ENCODE data around the gene TNFRSF6B. TPM values are rescaled to one million over a fixed set of nuclear protein-coding genes. Genes with fewer than 3 reads are reported as not detected.

The TNFRSF6B gene
- total RNA-seq, 1 experiment from 2014 or later: not detected

DNA sequence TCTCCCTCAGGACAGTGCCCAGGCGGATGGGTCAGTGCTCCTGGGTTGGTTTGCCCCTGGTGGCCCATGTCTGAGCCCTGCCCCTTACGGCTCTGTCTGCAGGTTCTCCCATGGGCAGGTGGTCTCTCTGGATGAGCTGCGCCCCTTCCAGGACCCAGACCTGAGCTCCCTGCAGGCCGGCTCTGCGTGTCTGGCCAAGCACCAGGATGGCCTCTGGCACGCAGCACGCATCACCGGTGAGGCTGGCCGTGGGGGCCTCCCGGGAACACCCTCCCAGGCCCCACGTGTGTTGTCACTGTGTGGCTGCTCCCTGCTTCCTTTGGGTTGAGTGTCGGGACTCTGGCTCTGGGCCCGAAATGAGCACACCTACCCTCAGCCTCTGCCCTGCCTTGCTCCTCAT is 36.7 kb downstream of the TNFRSF6B start:
- TF ChIP-seq POLR2AphosphoS5 (IDR thresholded peaks at IDR 0.05; ENCODE audit: low read depth, low read length) (no peak), TCF7L2 (IDR thresholded peaks at IDR 0.05; ENCODE audit: low read depth, low read length) (no peak), SIN3A (IDR thresholded peaks at IDR 0.05; ENCODE audit: borderline replicate concordance, insufficient read depth, low read depth, low read length) (no peak)
- TF ChIP-seq, protein P1, sequence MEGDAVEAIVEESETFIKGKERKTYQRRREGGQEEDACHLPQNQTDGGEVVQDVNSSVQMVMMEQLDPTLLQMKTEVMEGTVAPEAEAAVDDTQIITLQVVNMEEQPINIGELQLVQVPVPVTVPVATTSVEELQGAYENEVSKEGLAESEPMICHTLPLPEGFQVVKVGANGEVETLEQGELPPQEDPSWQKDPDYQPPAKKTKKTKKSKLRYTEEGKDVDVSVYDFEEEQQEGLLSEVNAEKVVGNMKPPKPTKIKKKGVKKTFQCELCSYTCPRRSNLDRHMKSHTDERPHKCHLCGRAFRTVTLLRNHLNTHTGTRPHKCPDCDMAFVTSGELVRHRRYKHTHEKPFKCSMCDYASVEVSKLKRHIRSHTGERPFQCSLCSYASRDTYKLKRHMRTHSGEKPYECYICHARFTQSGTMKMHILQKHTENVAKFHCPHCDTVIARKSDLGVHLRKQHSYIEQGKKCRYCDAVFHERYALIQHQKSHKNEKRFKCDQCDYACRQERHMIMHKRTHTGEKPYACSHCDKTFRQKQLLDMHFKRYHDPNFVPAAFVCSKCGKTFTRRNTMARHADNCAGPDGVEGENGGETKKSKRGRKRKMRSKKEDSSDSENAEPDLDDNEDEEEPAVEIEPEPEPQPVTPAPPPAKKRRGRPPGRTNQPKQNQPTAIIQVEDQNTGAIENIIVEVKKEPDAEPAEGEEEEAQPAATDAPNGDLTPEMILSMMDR (IDR thresholded peaks at IDR 0.05): no peak
- TF ChIP-seq, protein P2, sequence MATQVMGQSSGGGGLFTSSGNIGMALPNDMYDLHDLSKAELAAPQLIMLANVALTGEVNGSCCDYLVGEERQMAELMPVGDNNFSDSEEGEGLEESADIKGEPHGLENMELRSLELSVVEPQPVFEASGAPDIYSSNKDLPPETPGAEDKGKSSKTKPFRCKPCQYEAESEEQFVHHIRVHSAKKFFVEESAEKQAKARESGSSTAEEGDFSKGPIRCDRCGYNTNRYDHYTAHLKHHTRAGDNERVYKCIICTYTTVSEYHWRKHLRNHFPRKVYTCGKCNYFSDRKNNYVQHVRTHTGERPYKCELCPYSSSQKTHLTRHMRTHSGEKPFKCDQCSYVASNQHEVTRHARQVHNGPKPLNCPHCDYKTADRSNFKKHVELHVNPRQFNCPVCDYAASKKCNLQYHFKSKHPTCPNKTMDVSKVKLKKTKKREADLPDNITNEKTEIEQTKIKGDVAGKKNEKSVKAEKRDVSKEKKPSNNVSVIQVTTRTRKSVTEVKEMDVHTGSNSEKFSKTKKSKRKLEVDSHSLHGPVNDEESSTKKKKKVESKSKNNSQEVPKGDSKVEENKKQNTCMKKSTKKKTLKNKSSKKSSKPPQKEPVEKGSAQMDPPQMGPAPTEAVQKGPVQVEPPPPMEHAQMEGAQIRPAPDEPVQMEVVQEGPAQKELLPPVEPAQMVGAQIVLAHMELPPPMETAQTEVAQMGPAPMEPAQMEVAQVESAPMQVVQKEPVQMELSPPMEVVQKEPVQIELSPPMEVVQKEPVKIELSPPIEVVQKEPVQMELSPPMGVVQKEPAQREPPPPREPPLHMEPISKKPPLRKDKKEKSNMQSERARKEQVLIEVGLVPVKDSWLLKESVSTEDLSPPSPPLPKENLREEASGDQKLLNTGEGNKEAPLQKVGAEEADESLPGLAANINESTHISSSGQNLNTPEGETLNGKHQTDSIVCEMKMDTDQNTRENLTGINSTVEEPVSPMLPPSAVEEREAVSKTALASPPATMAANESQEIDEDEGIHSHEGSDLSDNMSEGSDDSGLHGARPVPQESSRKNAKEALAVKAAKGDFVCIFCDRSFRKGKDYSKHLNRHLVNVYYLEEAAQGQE (IDR thresholded peaks at IDR 0.05; ENCODE audit: insufficient read depth in 1 of 2, low read depth in 2 of 2, low read length in 1 of 2): no peak
- no peaks in the 10 kb centered on the region for H3K9me3 ChIP-seq (ENCODE audit: control insufficient read depth, insufficient read depth, low read depth, low read length)
- no peak overlapping the region for H3K27ac ChIP-seq (ENCODE audit: low read length)
- CTCF ChIA-PET: no interaction called here
- POLR2A ChIA-PET: no interaction called here
- H3K4me3 ChIP-seq (ENCODE audit: low read depth in 2 of 2, low read length in 2 of 2): no peak overlapping the region
- ATAC-seq (no peak), DNase-seq (ENCODE audit: low read depth, low spot score) (no peak)
- 0 out of 2 replicates have a peak, but pooled peaks cover 2% of the 10 kb centered on the region for H3K36me3 ChIP-seq (ENCODE audit: control insufficient read depth, insufficient read depth, low read length)
- in situ Hi-C loops (cut with HindIII; ENCODE audit: low pct_unique_long_range_greater_than_20kb, low sequenced_read_pairs): no loop called here
- BruUV-seq (replicated peaks): no TSS peak
- intact Hi-C loops (cut with micrococcal nuclease; ENCODE audit: unreplicated experiment): no loop called here
- peaks cover 22% of the 10 kb centered on the region for H3K4me1 ChIP-seq (ENCODE audit: control insufficient read depth, insufficient read depth, low read length)
- H3K27me3 ChIP-seq (ENCODE audit: control insufficient read depth, insufficient read depth, low read length): no peaks in the 10 kb centered on the region

DNA sequence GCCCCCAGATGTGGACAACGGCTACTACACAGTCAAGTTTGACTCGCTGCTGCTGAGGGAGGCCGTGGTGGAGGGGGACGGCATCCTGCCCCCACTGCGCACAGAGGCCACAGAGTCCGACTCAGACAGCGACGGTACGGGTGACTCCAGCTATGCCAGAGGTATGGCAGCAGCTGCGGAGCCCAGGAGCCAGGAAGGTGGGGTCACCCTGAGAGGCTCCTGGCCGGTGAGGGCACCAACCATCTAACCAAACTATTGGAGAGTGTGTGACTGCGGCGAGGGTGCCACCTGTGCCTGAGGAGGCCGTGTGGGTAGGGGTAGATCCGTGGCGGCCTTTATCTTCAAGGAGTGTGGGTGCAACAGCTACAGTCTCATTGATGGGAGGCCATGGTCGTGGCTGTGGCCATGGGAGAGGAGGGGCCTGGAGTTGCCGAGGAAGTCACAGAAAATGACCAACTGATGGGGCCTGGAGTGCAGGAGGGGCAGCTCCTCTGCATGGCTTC is 37.2 kb downstream of the TNFRSF6B start:
- Histone ChIP-seq H3K27ac (ENCODE audit: low read length) (no peak overlapping the region), H3K9me3 (ENCODE audit: control insufficient read depth, insufficient read depth, low read depth, low read length) (no peaks in the 10 kb centered on the region), H3K27me3 (ENCODE audit: control insufficient read depth, insufficient read depth, low read length) (no peaks in the 10 kb centered on the region), H3K4me3 (ENCODE audit: low read depth in 2 of 2, low read length in 2 of 2) (no peak overlapping the region), H3K4me1 (ENCODE audit: control insufficient read depth, insufficient read depth, low read length) (peaks cover 28% of the 10 kb centered on the region), H3K36me3 (ENCODE audit: control insufficient read depth, insufficient read depth, low read length) (0 out of 2 replicates have a peak, but pooled peaks cover 2% of the 10 kb centered on the region)
- TF ChIP-seq, protein P1 (IDR thresholded peaks at IDR 0.05): no peak
- TF ChIP-seq TCF7L2 (IDR thresholded peaks at IDR 0.05; ENCODE audit: low read depth, low read length) (no peak), SIN3A (IDR thresholded peaks at IDR 0.05; ENCODE audit: borderline replicate concordance, insufficient read depth, low read depth, low read length) (no peak), POLR2AphosphoS5 (IDR thresholded peaks at IDR 0.05; ENCODE audit: low read depth, low read length) (no peak)
- TF ChIP-seq, protein P2 (IDR thresholded peaks at IDR 0.05; ENCODE audit: insufficient read depth in 1 of 2, low read depth in 2 of 2, low read length in 1 of 2): no peak
- no peak for ATAC-seq
- DNase-seq (ENCODE audit: low read depth, low spot score): no peak
- BruUV-seq (replicated peaks): no TSS peak
- intact Hi-C loops (cut with micrococcal nuclease; ENCODE audit: unreplicated experiment): no loop called here
- in situ Hi-C loops (cut with HindIII; ENCODE audit: low pct_unique_long_range_greater_than_20kb, low sequenced_read_pairs): no loop called here
- CTCF ChIA-PET: interaction anchor here (1.0 kb wide), 1 partner anchor 196 kb away, joined by 3 read pairs; the partner anchor contains the start of gene PTK6
- POLR2A ChIA-PET: no interaction called here

Measured in Panc1 (cell line).